Astrocyte of the cerebellum (primary cell): ENCODE results near the gene KDM5B.
"Not testable (repeated sequence)": the region's sequence is repeated elsewhere in the genome, so short reads cannot be mapped to it uniquely, and the experiment has no call there.

Experiments used
- DNase-seq: peaks from one replicate; pipeline ENCODE4 v3.0.0-alpha.2; 2011; ENCODE audit warnings: low read depth
- H3K4me3 ChIP-seq: 2 replicates; pipeline ENCODE4 v1.5.1; 2011; ENCODE audit warnings: mild to moderate bottlenecking, low read depth, low read length, moderate library complexity
- in situ Hi-C: cut with HindIII; loops from 2 replicates; pipeline ENCODE4 v1.10.0; 2017; ENCODE audit warnings: low sequenced_read_pairs
- TF ChIP-seq, protein P1 (sequence below): IDR thresholded peaks from 2 replicates; pipeline ENCODE4 v1.5.1; 2012; ENCODE audit warnings: low read length, low read depth, moderate library complexity, mild to moderate bottlenecking; ENCODE audit errors: missing control alignments

Gene KDM5B

DNA sequence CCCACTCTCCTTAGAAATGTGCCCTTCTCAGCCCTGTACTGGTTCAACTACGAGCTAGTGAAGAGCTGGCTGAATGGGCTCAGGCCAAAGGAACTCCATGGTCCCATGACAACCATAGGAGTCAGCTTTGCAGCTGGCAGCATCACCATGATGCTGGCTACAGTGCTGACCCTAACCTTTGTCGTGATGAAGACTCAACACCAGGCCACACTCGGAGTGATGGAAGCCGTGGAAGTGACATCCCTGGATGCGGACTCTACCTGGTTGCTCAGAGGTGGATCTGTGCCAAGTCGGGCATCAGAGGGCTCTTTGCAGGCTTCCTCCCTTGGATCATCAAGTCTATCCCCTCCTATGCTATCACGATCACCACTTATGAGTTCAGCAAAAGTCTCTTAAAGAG lies 11.6 kb downstream of the KDM5B start:
- TF ChIP-seq, protein P1, sequence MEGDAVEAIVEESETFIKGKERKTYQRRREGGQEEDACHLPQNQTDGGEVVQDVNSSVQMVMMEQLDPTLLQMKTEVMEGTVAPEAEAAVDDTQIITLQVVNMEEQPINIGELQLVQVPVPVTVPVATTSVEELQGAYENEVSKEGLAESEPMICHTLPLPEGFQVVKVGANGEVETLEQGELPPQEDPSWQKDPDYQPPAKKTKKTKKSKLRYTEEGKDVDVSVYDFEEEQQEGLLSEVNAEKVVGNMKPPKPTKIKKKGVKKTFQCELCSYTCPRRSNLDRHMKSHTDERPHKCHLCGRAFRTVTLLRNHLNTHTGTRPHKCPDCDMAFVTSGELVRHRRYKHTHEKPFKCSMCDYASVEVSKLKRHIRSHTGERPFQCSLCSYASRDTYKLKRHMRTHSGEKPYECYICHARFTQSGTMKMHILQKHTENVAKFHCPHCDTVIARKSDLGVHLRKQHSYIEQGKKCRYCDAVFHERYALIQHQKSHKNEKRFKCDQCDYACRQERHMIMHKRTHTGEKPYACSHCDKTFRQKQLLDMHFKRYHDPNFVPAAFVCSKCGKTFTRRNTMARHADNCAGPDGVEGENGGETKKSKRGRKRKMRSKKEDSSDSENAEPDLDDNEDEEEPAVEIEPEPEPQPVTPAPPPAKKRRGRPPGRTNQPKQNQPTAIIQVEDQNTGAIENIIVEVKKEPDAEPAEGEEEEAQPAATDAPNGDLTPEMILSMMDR = no peak
- H3K4me3 ChIP-seq = no peak overlapping the region
- in situ Hi-C loops = no loop called here
- DNase-seq = no peak

DNA sequence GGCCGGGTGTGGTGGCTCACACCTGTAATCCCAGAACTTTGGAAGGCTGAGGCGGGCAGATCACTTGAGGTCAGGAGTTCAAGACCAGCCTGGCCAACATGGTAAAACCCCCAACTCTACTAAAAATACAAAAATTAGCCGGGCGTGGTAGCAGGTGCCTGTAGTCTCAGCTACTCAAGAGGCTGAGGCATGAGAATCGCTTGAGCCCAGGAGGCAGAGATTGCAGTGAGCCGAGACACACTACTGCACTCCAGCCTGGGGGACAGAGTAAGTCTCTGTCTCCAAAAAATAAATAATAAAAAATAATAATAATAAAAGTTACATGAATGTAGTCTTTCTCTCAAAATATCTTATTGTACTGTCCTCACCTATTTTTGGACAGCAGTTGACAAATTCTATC lies 13.3 kb downstream of the KDM5B start:
- DNase-seq, in situ Hi-C loops, H3K4me3 ChIP-seq: not testable (repeated sequence)

DNA sequence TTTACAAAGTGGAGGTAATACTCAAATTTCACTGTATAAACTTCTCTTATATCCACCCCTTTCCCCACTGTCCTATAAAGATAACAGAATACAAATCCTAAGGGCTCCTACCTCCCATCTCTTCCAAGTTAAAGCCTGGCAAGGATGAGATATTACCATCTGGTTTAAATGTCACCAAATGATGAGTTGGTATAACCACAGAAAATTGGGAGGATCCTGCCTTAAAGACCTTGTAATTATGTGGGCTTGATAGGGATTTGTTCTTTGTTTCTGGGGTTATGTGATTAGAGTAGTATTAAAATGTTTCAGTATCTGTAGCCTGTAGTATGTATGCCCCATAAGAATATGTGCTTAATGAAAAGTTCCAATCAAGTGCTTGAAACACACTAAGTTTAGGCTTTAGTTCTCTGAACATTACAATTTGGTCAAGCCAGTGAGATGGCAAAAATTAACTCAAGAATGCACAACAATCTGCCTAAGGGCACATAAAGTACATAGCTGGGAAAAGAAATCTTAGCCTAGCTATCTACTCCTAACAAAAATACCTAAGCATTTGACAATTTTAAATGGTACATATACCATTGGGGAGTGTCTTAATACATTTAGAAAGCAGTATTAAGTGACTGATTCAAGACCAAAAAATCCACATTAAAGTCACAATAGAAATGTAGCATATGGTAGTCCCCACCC lies 14.0 kb downstream of the KDM5B start:
- DNase-seq = no peak
- in situ Hi-C loops = no loop called here
- H3K4me3 ChIP-seq = no peak overlapping the region
- TF ChIP-seq, protein P1 = no peak

DNA sequence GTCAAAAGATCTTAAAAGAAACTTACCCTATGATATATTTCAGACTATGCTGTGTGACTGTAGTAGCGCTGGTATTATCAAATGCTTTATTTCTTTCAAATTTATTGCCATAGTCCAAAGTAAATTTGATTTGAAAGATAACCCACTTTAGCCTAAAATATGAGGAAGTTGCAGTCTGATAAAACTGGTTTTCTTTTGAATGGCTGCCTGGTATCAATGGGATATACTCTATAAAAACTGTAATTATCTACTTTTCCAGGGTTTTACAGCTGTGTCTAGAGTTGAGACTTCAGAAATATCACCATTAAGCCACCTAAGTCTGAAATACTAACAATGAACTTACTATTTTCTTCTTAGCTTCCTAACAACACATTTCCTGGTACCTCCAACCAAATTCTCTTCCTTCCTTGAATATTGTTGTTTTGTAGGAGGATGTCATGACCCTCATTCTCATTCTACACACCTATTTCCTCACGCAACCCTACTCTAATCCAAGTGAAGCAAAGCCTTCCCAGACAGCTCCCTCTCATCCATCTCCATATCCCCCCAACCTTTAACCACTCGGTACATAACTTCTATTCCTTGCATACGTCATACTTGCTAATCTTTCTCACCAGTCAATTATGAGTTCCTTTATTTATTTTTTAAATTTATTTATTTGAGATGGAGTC lies 17.0 kb downstream of the KDM5B start:
- in situ Hi-C loops = no loop called here
- TF ChIP-seq, protein P1 = no peak
- H3K4me3 ChIP-seq = no peak overlapping the region
- no peak for DNase-seq

DNA sequence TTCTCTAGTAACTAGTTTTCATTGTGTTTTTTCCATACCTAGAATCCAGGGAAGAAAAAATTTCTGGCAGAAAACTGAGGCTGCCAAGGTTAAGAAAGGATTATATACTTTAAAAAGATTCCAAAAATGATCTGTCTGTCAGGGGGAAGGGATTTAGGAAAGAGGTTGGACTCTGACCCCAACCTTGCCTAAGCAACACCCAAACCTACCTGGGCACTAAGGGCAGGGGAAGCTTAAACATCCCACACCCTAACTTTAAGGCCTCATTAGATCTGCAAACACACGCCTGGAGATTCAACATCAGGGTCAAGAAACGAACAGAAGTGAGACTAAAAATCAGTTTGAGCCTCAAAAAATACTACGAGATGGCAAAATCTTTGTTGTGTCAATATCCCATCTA lies 19.4 kb downstream of the KDM5B start:
- in situ Hi-C loops = no loop called here
- DNase-seq = no peak
- TF ChIP-seq, protein P1 = no peak
- no peak overlapping the region for H3K4me3 ChIP-seq

DNA sequence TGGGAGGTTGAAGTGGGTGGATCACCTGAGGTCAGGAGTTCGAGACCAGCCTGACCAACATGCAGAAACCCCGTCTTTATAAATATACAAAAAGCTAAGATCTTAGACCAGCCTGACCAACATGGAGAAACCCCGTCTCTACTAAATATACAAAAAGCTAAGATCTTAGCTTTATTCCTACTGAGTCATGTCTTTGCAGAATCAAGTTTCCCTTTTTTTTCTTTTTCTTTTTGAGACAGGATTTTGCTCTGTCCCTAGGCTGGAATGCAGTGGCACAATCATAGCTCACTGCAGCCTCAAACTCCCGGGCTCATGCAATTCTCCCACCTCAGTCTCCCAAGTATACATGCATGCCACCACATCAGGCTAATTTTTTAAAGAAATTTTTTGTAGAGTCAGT lies 21.4 kb downstream of the KDM5B start:
- no peak for DNase-seq
- in situ Hi-C loops = no loop called here

DNA sequence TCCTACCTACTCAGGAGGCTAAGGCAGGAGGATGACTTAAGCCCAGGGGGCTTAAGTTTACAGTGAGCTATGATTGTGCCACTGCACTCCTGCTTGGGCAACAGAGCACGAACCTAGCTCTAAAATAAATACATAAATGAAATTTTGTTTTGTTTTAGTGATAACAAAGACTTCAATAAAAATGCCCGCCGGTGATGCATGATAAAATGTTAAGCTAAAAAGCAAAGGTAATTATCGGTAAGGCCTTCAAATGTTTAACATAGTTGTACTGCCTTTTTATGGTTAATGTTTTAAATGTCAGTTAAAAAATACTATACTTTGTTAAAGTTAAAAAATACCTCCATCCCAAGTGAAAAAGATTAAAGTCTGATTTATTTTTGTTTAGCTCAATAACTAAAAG lies 27.0 kb downstream of the KDM5B start:
- H3K4me3 ChIP-seq = no peak overlapping the region
- TF ChIP-seq, protein P1 = no peak
- no peak for DNase-seq
- in situ Hi-C loops = no loop called here

More for the DNA sequence above, 21.4 kb downstream of the KDM5B start:
- H3K4me3 ChIP-seq = no peak overlapping the region
- TF ChIP-seq, protein P1 = no peak
